CD4-positive, alpha-beta T cell treated with Interleukin-17A for 1 hour (primary cell): Measurements from ENCODE around the gene IARS2.
"Not testable (repeated sequence)": the region's sequence is repeated elsewhere in the genome, so short reads cannot be mapped to it uniquely, and the experiment has no call there.

ENCODE experiments used
- DNase-seq: peaks from one replicate; pipeline ENCODE4 v3.0.0-alpha.2; 2020

Gene IARS2

GRCh38 chr1:220094016-220094911 lies at the start of gene IARS2:
TSS of gene IARS2 (plus strand) at chr1:220094132. CDS start at chr1:220094217, 85 bp downstream.
- DNase-seq: peak; percentile 95

- no peak for DNase-seq
Observed at GRCh38 chr1:220044678-220045355, 49.1 kb upstream of the IARS2 start.

GRCh38 chr1:220045356-220046051 lies 48.4 kb upstream of the IARS2 start:
- peak; percentile 43 for DNase-seq

- DNase-seq: peak; percentile 97
Observed at GRCh38 chr1:220046052-220046930, 47.6 kb upstream of the IARS2 start, which contains the start of gene EPRS1. TSS of gene EPRS1 (minus strand) at chr1:220046505. CDS start at chr1:220046388, 117 bp downstream.

- DNase-seq: peak; percentile 46
Observed at GRCh38 chr1:220056374-220056773, 37.6 kb upstream of the IARS2 start.

- no peak for DNase-seq
Observed at GRCh38 chr1:220060876-220061275, 33.1 kb upstream of the IARS2 start.

GRCh38 chr1:220062629-220063028 lies 31.3 kb upstream of the IARS2 start:
- DNase-seq: no peak

- DNase-seq: no peak
Observed at GRCh38 chr1:220067269-220068204, 26.4 kb upstream of the IARS2 start.

- DNase-seq: no peak
Observed at GRCh38 chr1:220076861-220077762, 16.8 kb upstream of the IARS2 start.

GRCh38 chr1:220077887-220078286 lies 16.0 kb upstream of the IARS2 start:
- no peak for DNase-seq

GRCh38 chr1:220084460-220084859 lies 9.5 kb upstream of the IARS2 start:
- DNase-seq: no peak

GRCh38 chr1:220086261-220086686 lies 7.7 kb upstream of the IARS2 start:
- DNase-seq: not testable (repeated sequence)

- peak; percentile 99 for DNase-seq
Observed at GRCh38 chr1:220089650-220090556, 4.0 kb upstream of the IARS2 start, which contains the start of gene BPNT1. TSS of gene BPNT1 (minus strand) at chr1:220089788. CDS start at chr1:220079846, 9,942 bp downstream.

GRCh38 chr1:220092694-220093093 lies 1.2 kb upstream of the IARS2 start:
- no peak for DNase-seq

GRCh38 chr1:220093361-220094015 lies 444 bp upstream of the IARS2 start:
- no peak for DNase-seq

- no peak for DNase-seq
Observed at GRCh38 chr1:220099826-220100225, 5.9 kb downstream of the IARS2 start.

- DNase-seq: not testable (repeated sequence)
Observed at GRCh38 chr1:220110473-220110872, 16.5 kb downstream of the IARS2 start.

- not testable (repeated sequence) for DNase-seq
Observed at GRCh38 chr1:220112600-220112999, 18.7 kb downstream of the IARS2 start.
